GM23248 (cell line): ENCODE data around the gene BARHL1.

Experiments used
- EZH2 ChIP-seq: fragments of 200-600 bp; sonication (generic); IDR thresholded peaks from 2 replicates; pipeline ENCODE4 v1.6.1; 2018; ENCODE audit warnings: antibody characterized with exemption, mild to moderate bottlenecking; ENCODE audit not compliant: insufficient read depth, poor library complexity, severe bottlenecking
- EZH2phosphoT487 ChIP-seq: fragments of 200-600 bp; sonication (generic); IDR thresholded peaks from 2 replicates; pipeline ENCODE4 v1.6.1; 2018; ENCODE audit warnings: antibody characterized with exemption, moderate library complexity, mild to moderate bottlenecking, low read depth; ENCODE audit not compliant: insufficient read depth

DNA sequence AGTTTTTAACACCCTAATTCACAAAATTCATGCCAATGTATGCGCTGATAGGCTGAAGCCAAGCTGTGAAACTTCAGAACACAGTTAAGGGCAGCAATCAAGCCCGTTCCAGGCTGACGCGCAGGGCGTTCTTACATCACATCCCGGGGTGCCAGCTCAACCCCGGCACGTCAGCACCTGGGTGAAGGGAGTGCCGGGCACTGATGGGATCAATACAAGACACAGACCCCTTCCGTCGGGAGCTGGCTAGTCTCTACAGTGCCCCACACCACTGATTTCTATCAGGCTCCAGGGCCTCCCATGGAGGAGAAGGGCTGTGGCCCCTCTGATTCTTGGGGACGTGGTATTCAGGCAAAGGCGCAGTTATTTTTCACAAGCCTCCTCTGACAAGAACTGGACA, 12.0 kb downstream of the BARHL1 start:
- no peak for TF ChIP-seq EZH2
- TF ChIP-seq EZH2phosphoT487: no peak
